H9 (cell line): ENCODE data around the gene LRRC37A. TPM values are rescaled to one million over a fixed set of nuclear protein-coding genes. Genes with fewer than 3 reads are reported as not detected.
A peak's percentile ranks its signal among the peaks of the same experiment; 100 is the strongest.
"Not testable (repeated sequence)": the region's sequence is repeated elsewhere in the genome, so short reads cannot be mapped to it uniquely, and the experiment has no call there.

Experiments
- DNase-seq: peaks from one replicate; pipeline ENCODE4 v3.0.0-alpha.2; 2017
- H2AFZ ChIP-seq: one replicate; pipeline ENCODE4 v1.6.1; 2013; ENCODE audit warnings: mild to moderate bottlenecking, low read length, control low read depth, moderate library complexity
- H2AK5ac ChIP-seq: 2 replicates; pipeline ENCODE4 v1.6.1; 2013; ENCODE audit warnings: low read length, control low read depth, mixed read lengths; ENCODE audit not compliant: insufficient read length
- H2BK120ac ChIP-seq: one replicate; pipeline ENCODE4 v1.6.1; 2013; ENCODE audit warnings: low read depth, mild to moderate bottlenecking, low read length, control low read depth, inconsistent platforms; ENCODE audit not compliant: poor library complexity, severe bottlenecking
- H2BK12ac ChIP-seq: 2 replicates; pipeline ENCODE4 v1.6.1; 2013; ENCODE audit warnings: low read length, control low read depth, mixed read lengths, low read depth; ENCODE audit not compliant: insufficient read length
- H2BK15ac ChIP-seq: 2 replicates; pipeline ENCODE4 v1.6.1; 2013; ENCODE audit warnings: low read depth, low read length, control low read depth
- H2BK20ac ChIP-seq: one replicate; pipeline ENCODE4 v1.6.1; 2013; ENCODE audit warnings: low read depth, mild to moderate bottlenecking, low read length, control low read depth, inconsistent platforms; ENCODE audit not compliant: poor library complexity, severe bottlenecking
- H2BK5ac ChIP-seq: 2 replicates; pipeline ENCODE4 v1.6.1; 2013; ENCODE audit warnings: low read length, control low read depth, mixed read lengths; ENCODE audit not compliant: insufficient read length
- H3K14ac ChIP-seq: 2 replicates; pipeline ENCODE4 v1.6.1; 2013; ENCODE audit warnings: low read length, control low read depth; ENCODE audit not compliant: insufficient read depth
- H3K18ac ChIP-seq: 2 replicates; pipeline ENCODE4 v1.6.1; 2013; ENCODE audit warnings: low read depth, mild to moderate bottlenecking, mixed read lengths, low read length, control low read depth; ENCODE audit not compliant: insufficient read length
- H3K23ac ChIP-seq: 2 replicates; pipeline ENCODE4 v1.6.1; 2013; ENCODE audit warnings: low read length, control low read depth, mixed read lengths, low read depth; ENCODE audit not compliant: insufficient read length
- H3K23me2 ChIP-seq: 2 replicates; pipeline ENCODE4 v1.6.1; 2013; ENCODE audit warnings: low read depth, mild to moderate bottlenecking, mixed read lengths, low read length, control low read depth; ENCODE audit not compliant: insufficient read length, poor library complexity, severe bottlenecking
- H3K27ac ChIP-seq: 2 replicates; pipeline ENCODE4 v1.5.1; 2013; ENCODE audit warnings: low read length, control low read depth, mixed read lengths, low read depth; ENCODE audit not compliant: insufficient read length
- H3K27me3 ChIP-seq: 2 replicates; pipeline ENCODE4 v1.6.1; 2013; ENCODE audit warnings: low read length, control low read depth, inconsistent platforms; ENCODE audit not compliant: insufficient read depth
- H3K4ac ChIP-seq: 2 replicates; pipeline ENCODE4 v1.6.1; 2013; ENCODE audit warnings: low read depth, mild to moderate bottlenecking, control low read depth, inconsistent platforms, low read length, moderate library complexity
- H3K4me1 ChIP-seq: 2 replicates; pipeline ENCODE4 v1.6.1; 2013; ENCODE audit warnings: low read length, control low read depth, inconsistent platforms; ENCODE audit not compliant: insufficient read depth
- H3K4me2 ChIP-seq: 2 replicates; pipeline ENCODE4 v1.6.1; 2013; ENCODE audit warnings: low read length, control low read depth, mixed read lengths; ENCODE audit not compliant: insufficient read length, insufficient read depth
- H3K56ac ChIP-seq: 2 replicates; pipeline ENCODE4 v1.6.1; 2013; ENCODE audit warnings: low read depth, mild to moderate bottlenecking, mixed read lengths, low read length, control low read depth; ENCODE audit not compliant: insufficient read length
- H3K79me1 ChIP-seq: 2 replicates; pipeline ENCODE4 v1.6.1; 2013; ENCODE audit warnings: low read depth, mild to moderate bottlenecking, moderate library complexity, low read length, control low read depth, inconsistent platforms; ENCODE audit not compliant: insufficient read depth, poor library complexity, severe bottlenecking
- H3K79me2 ChIP-seq: 2 replicates; pipeline ENCODE4 v1.6.1; 2013; ENCODE audit warnings: low read length, control low read depth, inconsistent platforms; ENCODE audit not compliant: insufficient read depth
- H3K9ac ChIP-seq: 2 replicates; pipeline ENCODE4 v1.6.1; 2013; ENCODE audit warnings: low read length, control low read depth, mixed read lengths; ENCODE audit not compliant: insufficient read length; ENCODE audit errors: extremely low read depth
- H3K9me3 ChIP-seq: one replicate; pipeline ENCODE4 v1.6.1; 2013; ENCODE audit warnings: low read depth, low read length, inconsistent platforms; ENCODE audit not compliant: control insufficient read depth
- H3T11ph ChIP-seq: one replicate; pipeline ENCODE4 v1.6.1; 2013; ENCODE audit warnings: mild to moderate bottlenecking, low read length, control low read depth, inconsistent platforms
- H4K20me1 ChIP-seq: one replicate; pipeline ENCODE4 v1.6.1; 2013; ENCODE audit not compliant: control insufficient read depth, insufficient read length, insufficient read depth
- H4K5ac ChIP-seq: 2 replicates; pipeline ENCODE4 v1.6.1; 2013; ENCODE audit warnings: low read depth, mild to moderate bottlenecking, mixed read lengths, low read length, control low read depth; ENCODE audit not compliant: insufficient read length
- H4K8ac ChIP-seq: replicated peaks from 2 replicates; pipeline ENCODE4 v1.6.1; 2013; ENCODE audit warnings: low read length, control low read depth, mixed read lengths, low read depth; ENCODE audit not compliant: insufficient read length
- H4K91ac ChIP-seq: 2 replicates; pipeline ENCODE4 v1.6.1; 2013; ENCODE audit warnings: low read depth, mild to moderate bottlenecking, moderate library complexity, mixed read lengths, low read length, control low read depth; ENCODE audit not compliant: insufficient read length
- H3K27ac Mint-ChIP-seq, 3 experiments: 2 replicates in 2 of 3; 3 replicates in 1 of 3; pipeline ENCODE4 v1.8.0; 2020 to 2021; ENCODE audit warnings: mixed read lengths in 3 of 3, mild to moderate bottlenecking in 1 of 3, moderate library complexity in 1 of 3
- H3K27me3 Mint-ChIP-seq: 2 replicates; pipeline ENCODE4 v1.8.0; 2021; ENCODE audit warnings: low read depth, mild to moderate bottlenecking, moderate library complexity, mixed read lengths
- H3K36me3 Mint-ChIP-seq, 3 experiments: 2 replicates in 2 of 3; 3 replicates in 1 of 3; pipeline ENCODE4 v1.8.0; 2020 to 2021; ENCODE audit warnings: low read depth in 3 of 3, mixed read lengths in 3 of 3; ENCODE audit not compliant: insufficient read depth in 1 of 3
- H3K4me1 Mint-ChIP-seq, 2 experiments: 2 replicates each; pipeline ENCODE4 v1.8.0; 2020; ENCODE audit warnings: mixed read lengths in 2 of 2
- H3K4me3 Mint-ChIP-seq, 2 experiments: 2 replicates in 1 of 2; 3 replicates in 1 of 2; pipeline ENCODE4 v1.8.0; 2020 to 2021; ENCODE audit warnings: mild to moderate bottlenecking in 2 of 2, mixed read lengths in 2 of 2, moderate library complexity in 1 of 2
- H3K9me3 Mint-ChIP-seq, 2 experiments: 2 replicates in 1 of 2; 3 replicates in 1 of 2; pipeline ENCODE4 v1.8.0; 2020; ENCODE audit warnings: mild to moderate bottlenecking in 2 of 2, mixed read lengths in 2 of 2, moderate library complexity in 1 of 2
- WGBS: extraction: QIAGEN DNeasy Blood & Tissue Kit; methylation state at CpG from one replicate; pipeline ENCODE4 v1.1.7; 2013; ENCODE audit warnings: missing lambda C conversion rate, low lambda C conversion rate, mixed read lengths; ENCODE audit not compliant: insufficient read length; ENCODE audit errors: extremely low coverage; 5-methylcytosine and 5-hydroxymethylcytosine counted together
- total RNA-seq: library from RNA; stranded (reverse); gene quantifications from 2 replicates; pipeline ENCODE4 v1.2.1, GENCODE V29; 2021

LRRC37A gene
- total RNA-seq, 1 experiment from 2014 or later, result 1.9 TPM

- H4K5ac ChIP-seq, H3K4me1 Mint-ChIP-seq, H2BK12ac ChIP-seq, H3K23me2 ChIP-seq, H3K4me2 ChIP-seq, H3K36me3 Mint-ChIP-seq, H4K91ac ChIP-seq, H3K27ac ChIP-seq, H3K9ac ChIP-seq, DNase-seq, H2BK5ac ChIP-seq, H3K14ac ChIP-seq, H3K27me3 Mint-ChIP-seq, H3K79me2 ChIP-seq, H3K9me3 Mint-ChIP-seq, H3K27me3 ChIP-seq, H2AK5ac ChIP-seq, H3T11ph ChIP-seq, H3K4me1 ChIP-seq, H3K79me1 ChIP-seq, H2BK20ac ChIP-seq, H2BK15ac ChIP-seq, H3K23ac ChIP-seq, H4K8ac ChIP-seq, H2BK120ac ChIP-seq, H3K4ac ChIP-seq, H3K18ac ChIP-seq, H3K56ac ChIP-seq, H2AFZ ChIP-seq, H3K9me3 ChIP-seq, H4K20me1 ChIP-seq, H3K4me3 Mint-ChIP-seq, H3K27ac Mint-ChIP-seq: not testable (repeated sequence)
- no CpG with 5 or more reads among the region's 4 CpGs for WGBS
Observed at GRCh38 chr17:46281336-46281735, 13.6 kb upstream of the LRRC37A start.

GRCh38 chr17:46282635-46283034 is 12.3 kb upstream of the LRRC37A start:
- H3K9me3 ChIP-seq, H3K56ac ChIP-seq, H2BK12ac ChIP-seq, H3K23ac ChIP-seq, H2BK15ac ChIP-seq, H2BK20ac ChIP-seq, H3K4me1 ChIP-seq, H3K36me3 Mint-ChIP-seq, H2AFZ ChIP-seq, H3T11ph ChIP-seq, H3K79me2 ChIP-seq, H3K4me2 ChIP-seq, H3K23me2 ChIP-seq, H2AK5ac ChIP-seq, H3K4me3 Mint-ChIP-seq, H3K27me3 Mint-ChIP-seq, H3K27ac ChIP-seq, H3K9me3 Mint-ChIP-seq, H4K20me1 ChIP-seq, H2BK5ac ChIP-seq, H3K27ac Mint-ChIP-seq, H3K14ac ChIP-seq, H4K8ac ChIP-seq, H4K5ac ChIP-seq, H3K27me3 ChIP-seq, H2BK120ac ChIP-seq, H3K79me1 ChIP-seq, H3K4ac ChIP-seq, H3K9ac ChIP-seq, H3K18ac ChIP-seq, H4K91ac ChIP-seq: not testable (repeated sequence)
- WGBS, result no CpG with 5 or more reads among the region's 12 CpGs
- DNase-seq, result peak; percentile 26
- H3K4me1 Mint-ChIP-seq, result peaks cover 10 to 14% of the 10 kb centered on the region in 2 experiments
